Hypothalamus (tissue), 51 donors: ENCODE data around the gene C16orf86.
"Not testable (repeated sequence)": the region's sequence is repeated elsewhere in the genome, so short reads cannot be mapped to it uniquely, and the experiment has no call there.

Experiments used
- DNase-seq, 51 donors: peaks; one replicate each; lab custom pipeline; 2025; lab: John Stamatoyannopoulos, UW

C16orf86 gene

GRCh38 chr16:67679935-67680897 lies 13.6 kb downstream of the C16orf86 start:
- DNase-seq: no peak

GRCh38 chr16:67683767-67684166 lies 17.2 kb downstream of the C16orf86 start:
- DNase-seq: no peak

GRCh38 chr16:67685388-67686112 lies 18.9 kb downstream of the C16orf86 start:
- no peak for DNase-seq

GRCh38 chr16:67693517-67694285 lies 27.1 kb downstream of the C16orf86 start:
- not testable (repeated sequence) for DNase-seq

GRCh38 chr16:67694611-67695010 lies 28.0 kb downstream of the C16orf86 start:
- DNase-seq: no peak

GRCh38 chr16:67697422-67698185 lies 31.0 kb downstream of the C16orf86 start:
- no peak for DNase-seq

GRCh38 chr16:67699265-67699664 lies 32.7 kb downstream of the C16orf86 start:
- no peak for DNase-seq

GRCh38 chr16:67701420-67701819 lies 34.8 kb downstream of the C16orf86 start:
- DNase-seq: no peak

GRCh38 chr16:67702130-67702529 lies 35.5 kb downstream of the C16orf86 start:
- no peak for DNase-seq

GRCh38 chr16:67703626-67704025 lies 37.0 kb downstream of the C16orf86 start:
- DNase-seq: no peak

GRCh38 chr16:67704110-67704509 lies 37.5 kb downstream of the C16orf86 start:
- no peak for DNase-seq

GRCh38 chr16:67707210-67707609 lies 40.6 kb downstream of the C16orf86 start:
- DNase-seq: no peak

GRCh38 chr16:67707790-67708189 lies 41.2 kb downstream of the C16orf86 start:
- DNase-seq: no peak

GRCh38 chr16:67708368-67708771 lies 41.8 kb downstream of the C16orf86 start:
- no peak for DNase-seq

GRCh38 chr16:67709050-67709449 lies 42.4 kb downstream of the C16orf86 start:
- DNase-seq: no peak

GRCh38 chr16:67710607-67711006 lies 44.0 kb downstream of the C16orf86 start:
- DNase-seq: no peak

GRCh38 chr16:67713647-67714273 lies 47.1 kb downstream of the C16orf86 start:
- DNase-seq: no peak

- no peak for DNase-seq
Observed at GRCh38 chr16:67714522-67714921, 47.9 kb downstream of the C16orf86 start.

GRCh38 chr16:67716097-67716496 lies 49.5 kb downstream of the C16orf86 start:
- DNase-seq: no peak
